PC-3 (cell line): ENCODE data around the gene CCDC116.

Experiments used
- CTCF ChIP-seq: fragments of 300-600 bp; sonication (generic); conservative IDR thresholded peaks from 2 replicates; pipeline ENCODE4 v1.5.1; 2017; ENCODE audit warnings: antibody characterized with exemption, low read depth, mild to moderate bottlenecking, low read length
- EZH2 ChIP-seq: fragments of 300-600 bp; sonication (generic); IDR thresholded peaks from one replicate; pipeline ENCODE4 v1.6.1; 2017; ENCODE audit warnings: antibody characterized with exemption, mild to moderate bottlenecking, low read length; ENCODE audit not compliant: unreplicated experiment
- EZH2phosphoT487 ChIP-seq: fragments of 300-600 bp; sonication (generic); IDR thresholded peaks from 2 replicates; pipeline ENCODE4 v1.6.1; 2018; ENCODE audit warnings: mild to moderate bottlenecking, antibody characterized with exemption, low read length, borderline replicate concordance

GRCh38 chr22:21660904-21661303 lies 28.3 kb downstream of the CCDC116 start:
- no peak for TF ChIP-seq CTCF
- TF ChIP-seq EZH2, result no peak
- TF ChIP-seq EZH2phosphoT487, result no peak
